ENCODE data around the gene NOP14. TPM values are rescaled to one million over a fixed set of nuclear protein-coding genes. Genes with fewer than 3 reads are reported as not detected.

NOP14 gene
- total and polyA plus RNA-seq, 2 of the 8 experiments (the other 6 are each of a cell fraction or from before 2014, with no cell fraction given) = 8.6 to 45.3 TPM

- DNase-seq (ENCODE audit: low read depth in 1 of 2, low spot score in 2 of 2) = peak in 1 of 2 experiments; percentile 78
- Histone ChIP-seq H2BK20ac (ENCODE audit: low read length) (no peak overlapping the region), H2AK5ac (ENCODE audit: low read depth, low read length) (no peak overlapping the region), H3K18ac (ENCODE audit: extremely low read depth, low read length) (peak overlapping the region; percentile 44), H3K23me2 (ENCODE audit: low read depth, low read length) (peaks cover 16% of the 10 kb centered on the region; the same call in 1 of the 2 replicates), H3K27me3 (replicated peaks in 1 of 4; ENCODE audit: control insufficient read depth in 3 of 4, extremely low read depth in 1 of 4, insufficient read depth in 3 of 4, low read length in 3 of 4) (peaks cover 0 to 7% (median 6%) of the 10 kb centered on the region in 4 experiments; a peak in 4 of 7 replicates), H3K4me2 (ENCODE audit: insufficient read depth in 1 of 2, low read depth in 2 of 2, low read length in 2 of 2) (peak overlapping the region; percentile 87 to 89), H2AFZ (ENCODE audit: low read length) (peak overlapping the region; percentile 31; the same call in 1 of the 2 replicates), H2BK15ac (ENCODE audit: low read length) (no peak overlapping the region), H2BK12ac (ENCODE audit: low read depth, low read length) (peak overlapping the region; percentile 62; the same call in 1 of the 2 replicates), H3K79me1 (ENCODE audit: low read depth, low read length) (peaks cover 5% of the 10 kb centered on the region; the same call in 1 of the 2 replicates), H3K4me1 (replicated peaks in 1 of 4; ENCODE audit: control insufficient read depth in 3 of 4, insufficient read depth in 4 of 4, low read length in 3 of 4) (peaks cover 3 to 9% (median 6%) of the 10 kb centered on the region in 4 experiments; a peak in 5 of 7 replicates), H4K5ac (ENCODE audit: insufficient read length, low read depth, low read length) (peak overlapping the region; percentile 48), H2BK5ac (ENCODE audit: low read depth, low read length) (peak overlapping the region; percentile 46; the same call in 1 of the 2 replicates), H3K4ac (replicated peaks; ENCODE audit: insufficient read length, low read depth, low read length) (peak overlapping the region; percentile 91), H4K91ac (replicated peaks; ENCODE audit: insufficient read length, low read length) (peak overlapping the region; percentile 68), H4K20me1 (replicated peaks in 1 of 2; ENCODE audit: control insufficient read depth in 1 of 2, insufficient read depth in 2 of 2, low read length in 2 of 2) (peaks cover 2 to 8% of the 10 kb centered on the region in 2 experiments), H3K27ac (ENCODE audit: low read depth, low read length) (peak overlapping the region; percentile 91), H3K9ac (replicated peaks in 1 of 4; ENCODE audit: extremely low read depth in 1 of 4, low read depth in 3 of 4, low read length in 3 of 4) (peak overlapping the region; percentile 72 to 98 (median 85)), H4K8ac (ENCODE audit: extremely low read depth, insufficient read depth, low read length) (peak overlapping the region; percentile 97), H3K23ac (ENCODE audit: insufficient read length) (no peak overlapping the region), H3K4me3 (ENCODE audit: extremely low read depth in 1 of 4, insufficient read depth in 2 of 4, low read depth in 3 of 4, low read length in 4 of 4) (peak overlapping the region; percentile 75 to 79 (median 76)), H3K79me2 (ENCODE audit: control insufficient read depth in 1 of 2, insufficient read depth in 2 of 2, low read length in 2 of 2) (peaks cover 2 to 38% of the 10 kb centered on the region in 2 experiments; a peak in 3 of 4 replicates), H3K36me3 (ENCODE audit: control insufficient read depth in 2 of 4, insufficient read depth in 4 of 4, low read length in 3 of 4) (peaks cover 4 to 17% (median 6%) of the 10 kb centered on the region in 4 experiments; a peak in 7 of 8 replicates), H3K56ac (replicated peaks; ENCODE audit: insufficient read length, low read depth, low read length) (no peak overlapping the region), H2BK120ac (replicated peaks; ENCODE audit: low read depth, low read length) (no peak overlapping the region), H3K14ac (ENCODE audit: insufficient read length) (no peak overlapping the region), H3K9me3 (ENCODE audit: insufficient read depth in 2 of 2, low read depth in 1 of 2, low read length in 1 of 2) (no peaks in the 10 kb centered on the region)
- WGBS, 2 experiments (ENCODE audit: extremely low coverage in 1 of 2, insufficient coverage in 1 of 2, insufficient read length in 1 of 2, insufficient replicate concordance in 2 of 2, low coverage in 1 of 2, low lambda C conversion rate in 2 of 2, missing lambda C conversion rate in 1 of 2) = 2% methylated on average over 40 of the region's 40 CpGs; no CpG with 5 or more reads in 1 of the 2 experiments
- FAIRE-seq = no peak
- ChIA-PET CTCF (ENCODE audit: partially characterized antibody) (interaction anchor here (0.7 to 1.7 kb wide), 6 partner anchors 11 to 698 kb away, joined by 3 to 11 read pairs (median 4); no protein-coding TSS in a partner anchor), POLR2A (ENCODE audit: partially characterized antibody) (interaction anchor here (0.7 to 3.4 kb wide), 9 partner anchors 8 to 162 kb away, joined by 3 to 13 read pairs (median 4); no protein-coding TSS in a partner anchor)
- TF ChIP-seq SUZ12 (IDR thresholded peaks at IDR 0.05; ENCODE audit: low read length) = no peak
- no peak for TF ChIP-seq NRF1 (IDR thresholded peaks at IDR 0.05; ENCODE audit: low read depth, low read length)
- TF ChIP-seq SIX5 (IDR thresholded peaks at IDR 0.05; ENCODE audit: low read depth, low read length) = no peak
- no peak for TF ChIP-seq KDM5A (IDR thresholded peaks at IDR 0.05; ENCODE audit: low read length)
- TF ChIP-seq BCL11A (IDR thresholded peaks at IDR 0.05; ENCODE audit: low read depth in 2 of 2, low read length in 2 of 2) = no peak
- peak; percentile 73 for TF ChIP-seq CREB1 (IDR thresholded peaks at IDR 0.05)
- TF ChIP-seq POLR2A (IDR thresholded peaks at IDR 0.05; ENCODE audit: control extremely low read depth in 1 of 2, low read depth in 2 of 2, low read length in 2 of 2) = peak in 1 of 2 experiments; percentile 70; a peak in 1 of 3 replicates
- no peak for TF ChIP-seq PHF8 (conservative IDR thresholded peaks at IDR 0.05; ENCODE audit: low read depth, low read length)
- no peak for TF ChIP-seq YY1 (IDR thresholded peaks at IDR 0.05; ENCODE audit: low read depth, low read length)
- TF ChIP-seq JUN (IDR thresholded peaks at IDR 0.05; ENCODE audit: low read depth, low read length) = no peak
- 0 out of 4 replicates have a peak, but pooled peaks of 1 of the 2 experiments have one; percentile 13 for TF ChIP-seq HDAC2 (IDR thresholded peaks at IDR 0.05; ENCODE audit: borderline replicate concordance in 1 of 2, low read depth in 2 of 2, low read length in 2 of 2)
- TF ChIP-seq ZNF274 (IDR thresholded peaks at IDR 0.05; ENCODE audit: borderline replicate concordance, extremely low read depth, low read length) = no peak
- no peak for TF ChIP-seq EGR1 (IDR thresholded peaks at IDR 0.05; ENCODE audit: borderline replicate concordance, low read depth, low read length)
These were observed 512 bp downstream of the NOP14 start for GRCh38 chr4:2962614-2963174.
